Endothelial cell of umbilical vein (primary cell): ENCODE data around the gene ADAMTSL2.

ENCODE experiments used
- CTCF ChIP-seq, 2 donors: IDR thresholded peaks; 1 replicate in 1 of 2; 2 replicates in 1 of 2; pipeline ENCODE4 v1.5.1; 2011; ENCODE audit warnings: low read length in 2 of 2, mild to moderate bottlenecking in 2 of 2, moderate library complexity in 2 of 2, control low read depth in 1 of 2, inconsistent platforms in 1 of 2, low read depth in 1 of 2; ENCODE audit not compliant: insufficient read depth in 1 of 2; ENCODE audit errors: extremely low read depth in 1 of 2
- EZH2 ChIP-seq: IDR thresholded peaks from 2 replicates; pipeline ENCODE4 v1.6.1; 2012; ENCODE audit warnings: borderline replicate concordance, low read depth, mild to moderate bottlenecking, moderate library complexity, low read length, inconsistent platforms; ENCODE audit not compliant: severe bottlenecking
- FOS ChIP-seq: IDR thresholded peaks from 2 replicates; pipeline ENCODE4 v1.6.1; 2011; ENCODE audit warnings: mild to moderate bottlenecking, low read length, moderate library complexity, borderline replicate concordance; ENCODE audit not compliant: insufficient read depth
- MAX ChIP-seq: IDR thresholded peaks from 2 replicates; pipeline ENCODE4 v1.6.1; 2011; ENCODE audit not compliant: insufficient read depth, insufficient read length
- MYC ChIP-seq: IDR thresholded peaks from one replicate; pipeline ENCODE4 v1.6.1; 2011; ENCODE audit warnings: mild to moderate bottlenecking, low read depth, low read length
- POLR2A ChIP-seq: IDR thresholded peaks from 2 replicates; pipeline ENCODE4 v1.6.1; 2012; ENCODE audit warnings: low read depth, mild to moderate bottlenecking, control low read depth, low read length
- POLR2AphosphoS5 ChIP-seq: IDR thresholded peaks from 2 replicates; pipeline ENCODE4 v1.6.1; 2012; ENCODE audit warnings: low read depth, mild to moderate bottlenecking, control low read depth, low read length, moderate library complexity; ENCODE audit not compliant: insufficient read depth

DNA sequence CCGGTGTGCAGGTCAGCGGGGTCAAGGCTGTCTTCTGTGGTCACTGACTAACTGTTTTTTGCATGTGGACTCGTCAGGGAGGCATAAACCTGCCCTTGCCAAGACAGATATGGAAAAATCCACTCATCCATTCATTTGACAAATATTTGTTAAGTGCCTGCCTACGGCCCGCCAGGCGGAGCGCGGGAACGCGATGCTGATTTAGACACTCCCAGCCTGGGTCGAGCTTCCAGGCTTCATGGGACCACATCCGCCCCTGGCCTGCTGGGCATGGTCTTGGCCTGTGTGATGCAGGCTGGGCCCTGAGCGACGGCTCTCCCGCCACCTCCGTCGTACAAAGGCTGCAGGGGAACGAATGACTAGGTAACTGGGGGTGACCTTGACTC is 27.9 kb upstream of the ADAMTSL2 start:
- no peak for TF ChIP-seq CTCF (IDR thresholded peaks at IDR 0.05; ENCODE audit: extremely low read depth in 1 of 2, insufficient read depth in 1 of 2, low read depth in 1 of 2, low read length in 2 of 2)
- no peak for TF ChIP-seq POLR2A
- TF ChIP-seq EZH2, result no peak
- no peak for TF ChIP-seq POLR2AphosphoS5
- TF ChIP-seq MYC, result no peak
- no peak for TF ChIP-seq MAX
- TF ChIP-seq FOS, result no peak
